Stomach (tissue), 9 donors: ENCODE measurements around the gene TAS1R1. TPM values are rescaled to one million over a fixed set of nuclear protein-coding genes. Genes with fewer than 3 reads are reported as not detected.

ENCODE experiments used
- DNase-seq, 2 donors: peaks; one replicate each; pipeline versions ENCODE4 v3.0.0 to v3.0.0-alpha.2; 2013 to 2019
- H3K27ac ChIP-seq, 5 donors: fragments of 200-600 bp in 4 of 5; sonication (generic) in 4 of 5; one replicate each; pipeline ENCODE4 v1.5.1; 2013 to 2019; ENCODE audit warnings: mild to moderate bottlenecking in 1 of 5, moderate library complexity in 1 of 5
- H3K27me3 ChIP-seq, 3 donors: fragments of 200-600 bp; sonication (generic); one replicate each; pipeline ENCODE4 v1.5.1; 2017 to 2019; ENCODE audit warnings: mixed run types in 1 of 3
- H3K36me3 ChIP-seq, 4 donors: fragments of 200-600 bp; sonication (generic); 1 replicate in 3 of 4; 2 replicates in 1 of 4; pipeline ENCODE4 v1.5.1; 2016 to 2019
- H3K4me1 ChIP-seq, 4 donors: fragments of 200-600 bp; sonication (generic); one replicate each; pipeline ENCODE4 v1.5.1; 2016 to 2019
- H3K4me3 ChIP-seq, 4 donors: fragments of 200-600 bp; sonication (generic) in 3 of 4; one replicate each; pipeline ENCODE4 v1.5.1; 2016 to 2019; ENCODE audit warnings: mild to moderate bottlenecking in 1 of 4
- H3K9me3 ChIP-seq, 4 donors: fragments of 200-600 bp; sonication (generic); one replicate each; pipeline ENCODE4 v1.5.1; 2016 to 2019
- EP300 ChIP-seq: sonication (generic); formaldehyde crosslinking; IDR thresholded peaks from one replicate; pipeline ENCODE4 v1.6.1; 2017; ENCODE audit warnings: antibody characterized with exemption
- POLR2A ChIP-seq, 4 donors: fragments of 450-650 bp; IDR thresholded peaks; one replicate each; pipeline ENCODE4 v1.6.1; 2016; ENCODE audit warnings: antibody characterized with exemption in 4 of 4, control low read depth in 2 of 4, mild to moderate bottlenecking in 1 of 4, moderate library complexity in 1 of 4
- POLR2AphosphoS5 ChIP-seq, 3 donors: sonication (generic); formaldehyde crosslinking; IDR thresholded peaks; one replicate each; pipeline ENCODE4 v1.6.1; 2016; ENCODE audit warnings: antibody characterized with exemption in 3 of 3
- WGBS, 5 donors: extraction: QIAGEN DNeasy Blood & Tissue Kit in 3 of 5; methylation state at CpG; one replicate each; pipeline versions ENCODE4 v1.1.5 to v1.1.7; 2013 to 2018; 5-methylcytosine and 5-hydroxymethylcytosine counted together
- intact Hi-C: fragments of 100-400 bp; cut with DNase I; formaldehyde crosslinking; loops from one replicate; pipeline ENCODE4 v1.15.1; 2023; ENCODE audit warnings: low total_unique reads
- polyA plus RNA-seq, 3 donors: library from polyadenylated mRNA; stranded (reverse); fragments of 200-250 nt; gene quantifications; one replicate each; pipeline ENCODE4 v1.2.3, GENCODE V29; 2013
- total RNA-seq, 5 donors: library from RNA; depleted of rRNA; stranded (reverse); fragments of >200 nt; gene quantifications; one replicate each; pipeline versions ENCODE4 v1.1.0 to v1.2.3, GENCODE V29; 2014 to 2016
- TF ChIP-seq, protein P1 (sequence below), 7 experiments: fragments of 450-650 bp in 4 of 7; fragments of 200-600 bp in 3 of 7; sonication (generic) in 3 of 7; IDR thresholded peaks; one replicate each; pipeline ENCODE4 v1.5.1; 2016 to 2019; ENCODE audit warnings: antibody characterized with exemption in 7 of 7, control low read depth in 2 of 7, mild to moderate bottlenecking in 1 of 7
- donor health status: healthy with polysubstance abuse.
- donor health status: Bipolar disorder and iron deficiency.
- donor health status: healthy.

TAS1R1 gene
- total and polyA plus RNA-seq, 8 donors = 0.08 to 0.12 TPM; not detected in 6

DNA sequence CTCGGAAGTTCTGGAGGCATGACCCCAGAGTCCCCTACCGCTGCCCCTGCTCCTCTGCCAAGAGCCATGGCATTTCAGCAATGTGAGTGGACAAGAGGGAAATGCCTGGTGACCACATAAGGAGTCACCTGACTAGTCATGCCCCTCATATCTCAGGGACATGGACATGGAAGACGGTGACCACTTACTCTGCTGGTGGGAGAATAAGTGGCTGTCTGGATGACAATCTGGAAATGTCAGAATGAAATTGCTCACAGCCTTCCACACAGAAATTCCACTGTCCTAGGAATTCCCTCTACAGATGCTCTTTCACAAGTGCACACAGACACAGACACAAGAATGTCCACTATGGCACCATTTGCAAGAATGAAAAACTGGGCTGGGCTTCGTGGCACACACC is 39.3 kb upstream of the TAS1R1 start:
- DNase-seq = no peak
- Histone ChIP-seq H3K27me3 (no peaks in the 10 kb centered on the region), H3K4me1 (peaks cover 0 to 16% (median 12%) of the 10 kb centered on the region in 4 donors), H3K9me3 (no peaks in the 10 kb centered on the region), H3K36me3 (no peaks in the 10 kb centered on the region), H3K4me3 (no peak overlapping the region), H3K27ac (no peak overlapping the region)
- WGBS, 5 donors = 78 to 89% (median 87%) methylated on average over 4 of the region's 4 CpGs
- TF ChIP-seq, protein P1, sequence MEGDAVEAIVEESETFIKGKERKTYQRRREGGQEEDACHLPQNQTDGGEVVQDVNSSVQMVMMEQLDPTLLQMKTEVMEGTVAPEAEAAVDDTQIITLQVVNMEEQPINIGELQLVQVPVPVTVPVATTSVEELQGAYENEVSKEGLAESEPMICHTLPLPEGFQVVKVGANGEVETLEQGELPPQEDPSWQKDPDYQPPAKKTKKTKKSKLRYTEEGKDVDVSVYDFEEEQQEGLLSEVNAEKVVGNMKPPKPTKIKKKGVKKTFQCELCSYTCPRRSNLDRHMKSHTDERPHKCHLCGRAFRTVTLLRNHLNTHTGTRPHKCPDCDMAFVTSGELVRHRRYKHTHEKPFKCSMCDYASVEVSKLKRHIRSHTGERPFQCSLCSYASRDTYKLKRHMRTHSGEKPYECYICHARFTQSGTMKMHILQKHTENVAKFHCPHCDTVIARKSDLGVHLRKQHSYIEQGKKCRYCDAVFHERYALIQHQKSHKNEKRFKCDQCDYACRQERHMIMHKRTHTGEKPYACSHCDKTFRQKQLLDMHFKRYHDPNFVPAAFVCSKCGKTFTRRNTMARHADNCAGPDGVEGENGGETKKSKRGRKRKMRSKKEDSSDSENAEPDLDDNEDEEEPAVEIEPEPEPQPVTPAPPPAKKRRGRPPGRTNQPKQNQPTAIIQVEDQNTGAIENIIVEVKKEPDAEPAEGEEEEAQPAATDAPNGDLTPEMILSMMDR (IDR thresholded peaks at IDR 0.05) = no peak
- TF ChIP-seq EP300 = no peak
- TF ChIP-seq POLR2A (IDR thresholded peaks at IDR 0.05) = no peak
- TF ChIP-seq POLR2AphosphoS5 (IDR thresholded peaks at IDR 0.05) = no peak
- intact Hi-C loops = no loop called here

DNA sequence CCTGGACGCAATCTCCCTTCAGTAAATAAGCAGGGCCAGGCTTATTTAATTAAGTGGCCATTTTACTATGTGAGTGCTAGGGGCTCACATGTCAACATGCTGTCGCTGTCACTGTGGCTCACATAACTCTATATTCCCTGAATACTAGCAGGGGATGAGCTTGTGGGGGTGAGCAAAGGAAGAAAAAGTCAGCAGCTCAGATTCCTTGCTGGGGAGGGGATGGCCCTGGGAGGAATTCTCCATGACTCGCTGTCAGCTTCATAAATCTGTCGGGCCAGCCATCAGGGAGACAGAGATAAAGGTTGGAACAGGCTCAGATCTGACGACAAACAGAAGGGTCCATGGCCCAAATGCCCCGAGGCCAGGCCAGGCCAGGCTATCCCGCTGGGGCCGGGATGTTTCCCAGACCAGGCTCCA is 37.7 kb upstream of the TAS1R1 start:
- intact Hi-C loops = no loop called here
- no peaks in the 10 kb centered on the region for H3K9me3 ChIP-seq
- DNase-seq = no peak
- H3K36me3 ChIP-seq = no peaks in the 10 kb centered on the region
- H3K4me3 ChIP-seq = no peak overlapping the region
- no peak overlapping the region for H3K27ac ChIP-seq
- H3K27me3 ChIP-seq = no peaks in the 10 kb centered on the region
- TF ChIP-seq POLR2A (IDR thresholded peaks at IDR 0.05) (no peak), EP300 (no peak), POLR2AphosphoS5 (IDR thresholded peaks at IDR 0.05) (no peak)
- TF ChIP-seq, protein P1 (IDR thresholded peaks at IDR 0.05) = no peak
- WGBS, 5 donors = 55 to 64% (median 57%) methylated on average over 8 of the region's 8 CpGs
- peaks cover 0 to 16% (median 12%) of the 10 kb centered on the region in 4 donors for H3K4me1 ChIP-seq

DNA sequence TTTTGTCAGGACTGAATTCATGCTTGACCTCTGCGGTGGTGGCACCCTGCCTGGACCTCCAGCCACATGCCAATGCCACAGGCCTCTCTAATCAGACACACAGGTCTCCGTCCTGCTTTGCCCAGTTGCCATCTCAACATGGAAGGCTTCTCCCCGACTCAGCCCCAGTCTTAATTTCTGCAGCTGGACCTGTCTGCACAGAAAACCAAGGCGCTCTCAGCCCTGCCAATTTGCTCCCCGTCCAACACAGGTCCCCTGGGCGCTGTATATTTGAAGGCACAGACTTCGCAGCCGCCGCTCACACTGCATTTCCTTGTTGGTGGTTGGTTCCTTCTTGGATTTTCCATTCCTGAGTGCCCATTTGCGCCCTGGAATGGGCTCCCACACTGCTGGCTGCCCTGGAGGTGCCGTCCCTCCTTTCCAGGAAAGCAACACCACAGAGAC is 35.6 kb upstream of the TAS1R1 start:
- Histone ChIP-seq H3K4me3 (no peak overlapping the region), H3K27ac (no peak overlapping the region), H3K36me3 (peaks cover 4 to 10% (median 6%) of the 10 kb centered on the region in 4 donors), H3K4me1 (peaks cover 0 to 16% (median 12%) of the 10 kb centered on the region in 4 donors), H3K9me3 (no peaks in the 10 kb centered on the region), H3K27me3 (no peaks in the 10 kb centered on the region)
- intact Hi-C loops = no loop called here
- whole genome bisulfite sequencing, 5 donors = 67 to 78% (median 71%) methylated on average over 11 of the region's 11 CpGs
- peak in 1 of 2 donors; percentile 36 for DNase-seq
- TF ChIP-seq, protein P1 (IDR thresholded peaks at IDR 0.05) = no peak
- TF ChIP-seq POLR2AphosphoS5 (IDR thresholded peaks at IDR 0.05) (no peak), EP300 (no peak), POLR2A (IDR thresholded peaks at IDR 0.05) (no peak)

DNA sequence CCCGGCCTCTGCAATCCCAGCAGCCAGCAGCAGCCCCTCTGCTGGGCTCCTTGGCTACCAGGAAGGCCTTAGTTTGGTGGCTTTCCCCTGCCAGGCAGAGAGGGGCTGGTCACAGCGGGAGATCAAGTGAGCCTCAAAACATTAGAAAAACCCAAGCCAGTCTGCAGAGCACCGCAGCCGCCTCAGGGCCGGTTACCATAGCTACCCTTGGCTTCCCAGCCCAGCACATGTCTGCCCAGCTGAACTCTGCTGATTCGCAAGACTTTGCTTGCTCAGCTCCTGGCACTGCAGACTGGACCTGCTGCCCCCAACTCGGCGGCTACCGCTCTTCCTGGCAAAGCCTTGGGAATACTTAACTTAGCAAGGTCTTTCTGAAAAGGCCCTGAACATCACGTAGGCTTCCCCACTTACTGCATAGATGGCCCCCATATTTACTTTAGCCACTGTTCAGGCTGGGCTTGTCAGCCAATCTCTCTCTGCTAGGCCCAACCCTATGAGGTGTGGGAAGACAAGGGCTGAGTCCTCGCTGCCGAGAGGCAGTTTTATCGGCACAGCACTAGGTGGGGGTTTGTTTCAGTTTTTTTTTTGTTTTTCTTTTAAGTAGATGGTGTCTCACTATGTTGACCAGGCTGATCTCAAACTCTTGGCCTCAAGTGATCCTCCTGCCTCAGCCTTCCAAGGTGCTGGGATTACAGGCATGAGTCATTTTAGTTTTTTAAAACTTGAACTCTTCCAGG is 35.0 kb upstream of the TAS1R1 start:
- Histone ChIP-seq H3K9me3 (no peaks in the 10 kb centered on the region), H3K4me1 (peaks cover 0 to 16% (median 12%) of the 10 kb centered on the region in 4 donors), H3K4me3 (no peak overlapping the region), H3K27ac (no peak overlapping the region), H3K27me3 (no peaks in the 10 kb centered on the region), H3K36me3 (peaks cover 4 to 16% (median 12%) of the 10 kb centered on the region in 4 donors)
- TF ChIP-seq POLR2A (IDR thresholded peaks at IDR 0.05) (no peak), POLR2AphosphoS5 (IDR thresholded peaks at IDR 0.05) (no peak), EP300 (no peak)
- TF ChIP-seq, protein P1 (IDR thresholded peaks at IDR 0.05) = no peak
- intact Hi-C loops = no loop called here
- WGBS, 5 donors = 22 to 38% (median 30%) methylated on average over 8 to 13 of the region's 13 CpGs
- peak in 1 of 2 donors; percentile 80 for DNase-seq
